Activated naive CD4-positive, alpha-beta T cell treated with anti-CD3 and anti-CD28 coated beads, Interleukin-2, amount 50 U/mL, for 16 hours (primary cell): Measurements from ENCODE around the gene TLE5.
"Not testable (repeated sequence)": the region's sequence is repeated elsewhere in the genome, so short reads cannot be mapped to it uniquely, and the experiment has no call there.

Source experiments
- DNase-seq: peaks from one replicate; pipeline ENCODE4 v3.0.0-alpha.2; 2020

Gene TLE5

GRCh38 chr19:3041761-3042620, 20.3 kb downstream of the TLE5 start:
- no peak for DNase-seq

DNA sequence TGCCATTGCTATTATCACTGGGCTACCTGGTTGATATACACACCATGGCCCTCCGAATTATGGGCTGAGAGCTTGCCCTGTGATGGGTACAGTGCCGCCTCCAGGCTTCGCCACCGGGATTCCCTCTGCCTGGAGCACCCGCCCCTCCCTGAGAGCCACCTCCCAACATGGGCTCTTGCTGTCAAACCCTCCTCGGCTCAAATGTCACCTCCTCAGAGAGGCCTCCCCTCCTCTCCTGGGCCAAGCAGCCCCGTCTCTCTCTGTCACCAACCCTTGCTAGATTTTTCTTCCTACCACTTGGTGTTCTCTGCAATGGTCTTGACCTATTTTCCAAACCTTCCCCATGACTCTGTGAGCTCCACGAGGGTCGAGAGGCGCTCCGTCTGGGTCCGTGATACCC, 21.0 kb downstream of the TLE5 start:
- DNase-seq = no peak

DNA sequence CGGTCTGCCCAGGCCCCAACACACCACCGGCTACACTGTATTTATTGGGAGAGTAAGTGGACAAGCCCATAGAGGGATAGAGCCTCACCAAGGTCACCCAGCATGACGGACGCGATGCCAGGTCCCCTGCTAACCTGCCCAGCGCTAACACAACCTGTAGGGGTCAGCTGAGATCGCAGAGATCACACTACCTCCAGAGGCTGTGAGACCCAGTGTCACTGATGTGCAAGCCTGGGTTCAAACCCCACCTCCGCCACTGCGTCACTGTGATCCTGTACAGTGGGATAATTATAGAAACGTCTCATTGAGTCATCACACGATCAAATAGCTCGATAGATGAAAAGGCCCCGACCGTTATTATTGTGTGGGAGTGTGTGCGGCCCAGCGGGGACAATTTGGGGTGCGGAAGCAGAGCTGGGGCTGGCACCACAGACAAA, 22.6 kb downstream of the TLE5 start:
- DNase-seq = no peak

DNA sequence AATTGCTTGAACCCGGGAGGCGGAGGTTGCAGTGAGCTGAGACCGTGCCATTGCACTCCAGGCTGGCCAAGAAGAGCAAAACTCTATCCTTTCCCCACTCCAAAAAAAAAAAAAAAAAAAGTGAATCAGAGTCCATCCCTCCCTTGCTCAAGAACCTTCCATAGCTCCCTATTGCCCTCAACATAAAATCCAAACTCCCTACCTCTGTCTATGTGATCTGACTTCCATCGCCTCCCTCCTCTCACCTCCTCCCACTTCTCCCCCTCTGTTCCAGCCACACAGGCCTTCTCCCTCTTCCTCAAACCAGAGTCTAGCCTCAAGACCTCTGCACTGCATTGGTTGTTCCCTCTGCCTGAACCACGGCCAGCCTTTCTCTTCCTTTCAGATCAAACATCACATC, 23.2 kb downstream of the TLE5 start:
- DNase-seq = no peak

DNA sequence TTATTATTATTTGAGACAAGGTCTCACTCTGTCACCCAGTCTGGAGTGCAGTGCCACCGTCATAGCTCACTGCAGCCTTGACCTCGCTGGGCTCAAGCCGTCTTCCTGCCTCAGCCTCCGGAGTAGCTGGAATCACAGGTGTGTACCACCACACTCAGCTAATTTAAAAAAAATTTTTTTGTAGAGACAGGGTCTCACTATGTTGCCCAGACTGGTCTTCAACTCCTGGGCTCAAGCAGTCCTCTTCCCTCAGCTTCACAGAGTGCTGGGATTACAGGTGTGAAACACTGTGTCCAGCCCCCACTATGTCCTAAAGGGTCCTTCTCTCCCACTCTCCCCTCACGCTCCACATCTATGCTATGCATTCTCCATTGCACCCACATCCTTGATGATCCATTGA, 24.1 kb downstream of the TLE5 start:
- no peak for DNase-seq

GRCh38 chr19:3036977-3037544, 25.2 kb downstream of the TLE5 start:
- not testable (repeated sequence) for DNase-seq

- peak; percentile 79 for DNase-seq
Observed at GRCh38 chr19:3036119-3036976, 25.9 kb downstream of the TLE5 start.

GRCh38 chr19:3035542-3036118, 26.7 kb downstream of the TLE5 start:
- DNase-seq = peak; percentile 93

DNA sequence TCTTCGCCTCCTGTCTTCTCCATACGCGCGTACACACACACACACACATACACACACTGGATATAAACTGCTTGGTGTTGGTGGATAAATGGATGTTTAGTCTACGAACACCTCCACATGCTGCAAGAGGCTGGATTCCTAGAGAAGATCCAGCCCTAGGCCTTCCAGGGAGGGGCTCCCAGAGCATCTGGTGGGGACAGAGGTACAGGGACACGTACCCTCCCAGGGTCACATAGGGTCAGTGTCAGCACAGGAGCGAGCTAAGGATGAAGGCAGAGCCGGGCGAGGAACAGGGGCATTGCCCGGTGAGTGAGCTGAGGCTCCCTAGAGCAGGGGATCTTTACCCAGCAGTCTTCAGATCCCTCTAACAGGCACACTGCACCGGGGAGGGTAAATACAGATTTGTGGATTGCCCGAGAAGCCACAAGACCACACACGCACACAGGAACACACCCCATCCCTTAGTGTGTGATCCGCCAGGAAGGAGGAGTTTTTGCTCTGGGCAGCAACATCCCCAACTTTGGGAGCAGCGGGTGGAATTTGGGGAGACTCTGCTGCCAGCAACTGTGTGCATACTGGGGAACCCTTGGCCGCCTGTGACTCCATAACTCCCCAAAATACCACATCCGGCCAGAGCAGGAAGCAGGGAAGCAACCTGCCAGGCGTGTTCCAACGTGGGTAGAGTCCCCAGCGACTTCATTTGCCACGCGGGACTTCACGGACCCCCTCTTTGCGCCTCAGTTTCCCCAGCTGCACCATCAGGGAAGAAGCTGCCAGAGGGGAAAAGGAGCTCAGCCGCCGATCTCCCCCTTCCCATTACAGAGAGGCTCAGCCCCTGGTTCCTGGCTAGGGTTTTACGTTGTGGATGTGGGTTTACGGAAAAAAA, 27.4 kb downstream of the TLE5 start:
- no peak for DNase-seq

GRCh38 chr19:3034406-3034655, 28.0 kb downstream of the TLE5 start:
- no peak for DNase-seq

- no peak for DNase-seq
Observed at GRCh38 chr19:3033595-3034405, 28.5 kb downstream of the TLE5 start.

GRCh38 chr19:3031607-3031867, 30.8 kb downstream of the TLE5 start:
- no peak for DNase-seq

GRCh38 chr19:3029065-3029923, 33.0 kb downstream of the TLE5 start, which contains the start of gene TLE2:
Gene TLE2 (minus strand): TSS chr19:3029280. CDS start chr19:3028904, 376 bp downstream.
- no peak for DNase-seq

DNA sequence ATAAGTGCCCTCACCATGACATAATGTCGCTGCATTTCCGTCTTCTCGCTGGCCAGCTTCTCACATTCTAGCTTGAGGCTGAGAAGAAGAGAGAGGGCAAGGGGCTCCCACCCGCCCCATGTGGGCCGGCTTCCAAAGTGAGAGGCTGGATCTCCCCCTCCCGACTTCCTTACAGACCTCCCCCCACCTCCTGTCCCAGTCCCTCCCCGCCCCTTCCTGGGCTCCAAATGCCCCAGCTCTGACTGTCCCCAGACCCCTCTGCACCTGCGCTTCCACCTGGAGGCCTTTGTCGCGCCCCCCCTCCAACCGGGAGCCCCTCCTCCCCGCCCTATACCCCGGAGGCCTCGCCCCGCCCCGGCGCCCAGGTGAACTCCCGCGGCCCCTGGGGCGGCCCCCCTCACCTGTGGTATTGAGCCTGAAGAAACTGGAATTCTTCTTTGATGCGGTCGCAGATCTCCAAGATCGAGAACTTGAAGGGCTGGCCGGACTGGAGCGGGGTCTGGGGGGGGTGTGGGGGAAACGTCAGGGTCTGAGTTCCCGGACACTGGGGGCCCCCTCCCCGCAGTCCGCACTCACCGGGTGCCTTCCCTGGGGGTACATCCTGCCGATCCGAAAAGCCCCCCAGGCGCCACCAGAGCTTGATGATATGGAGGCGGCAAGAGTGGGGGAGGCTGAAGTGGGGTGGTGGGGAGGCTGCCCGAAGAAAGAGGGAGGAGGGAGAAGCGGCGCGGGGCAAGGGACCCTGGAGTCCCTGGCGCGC, 33.8 kb downstream of the TLE5 start:
- DNase-seq = no peak

- no peak for DNase-seq
Observed at GRCh38 chr19:3027981-3028304, 34.4 kb downstream of the TLE5 start.

DNA sequence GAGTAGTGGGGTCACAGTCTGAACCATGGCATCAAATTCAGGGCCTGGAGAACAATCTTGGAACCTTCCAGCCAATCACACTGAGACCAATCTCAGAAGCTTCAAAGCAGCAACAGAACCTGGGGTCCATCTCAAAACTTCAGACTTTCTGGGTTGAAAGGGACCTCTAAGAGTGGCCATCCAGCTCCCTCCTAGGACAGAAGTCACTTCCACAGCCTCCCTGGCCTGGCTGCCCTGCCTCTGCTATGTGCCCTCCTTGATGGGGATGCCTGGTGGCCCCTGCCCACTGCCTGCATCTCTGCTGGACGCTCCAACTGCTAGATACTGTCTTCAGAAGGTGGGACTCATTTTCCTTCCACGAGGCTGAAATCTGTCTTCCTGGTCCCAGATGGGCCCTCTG, 35.0 kb downstream of the TLE5 start:
- DNase-seq = no peak

DNA sequence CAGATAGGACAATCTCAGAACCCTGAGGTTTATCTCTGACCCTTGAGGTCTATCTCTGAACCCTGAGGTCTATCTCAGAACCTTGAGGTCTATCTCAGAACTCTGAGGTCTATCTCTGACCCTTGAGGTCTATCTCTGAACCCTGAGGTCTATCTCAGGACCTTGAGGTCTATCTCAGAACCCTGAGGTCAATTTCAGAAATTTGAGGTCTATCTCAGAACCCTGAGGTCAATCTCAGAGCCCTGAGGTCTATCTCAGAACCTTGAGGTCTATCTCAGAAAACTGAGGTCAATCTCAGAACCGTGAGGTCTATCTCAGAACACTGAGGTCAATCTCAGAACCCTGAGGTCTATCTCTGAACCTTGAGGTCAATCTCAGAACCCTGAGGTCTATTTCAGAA, 35.5 kb downstream of the TLE5 start:
- no peak for DNase-seq

GRCh38 chr19:3025549-3025886, 36.8 kb downstream of the TLE5 start:
- no peak for DNase-seq

- DNase-seq = no peak
Observed at GRCh38 chr19:3024870-3025548, 37.3 kb downstream of the TLE5 start.

DNA sequence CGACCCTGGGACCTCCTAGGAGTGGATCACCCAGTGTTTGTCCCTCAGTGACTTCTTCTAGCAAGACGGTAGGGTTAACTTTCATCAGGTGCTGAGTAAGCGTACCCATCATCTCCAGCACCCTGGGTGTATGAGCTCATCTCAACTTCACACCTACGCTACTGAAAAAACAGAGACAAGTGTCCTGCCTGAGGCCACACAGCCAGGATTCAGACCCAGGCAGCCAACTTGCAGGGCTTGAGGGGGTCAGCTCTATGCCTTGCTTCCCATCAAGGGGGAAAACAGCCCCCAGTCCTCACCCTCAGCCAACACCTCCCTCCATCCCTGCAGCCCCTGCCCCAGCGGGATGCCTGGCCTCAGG, 37.8 kb downstream of the TLE5 start:
- peak; percentile 31 for DNase-seq
